ENCODE measurements around the gene HDAC9.

HDAC9 gene

GRCh38 chr7:18459484-18460245 lies 35.9 kb upstream of the HDAC9 start:
- H3K4me3 ChIP-seq (ENCODE audit: control insufficient read depth, low read depth, low read length): no peak overlapping the region
- no peak for TF ChIP-seq CTCF (conservative IDR thresholded peaks at IDR 0.05; ENCODE audit: control insufficient read depth, insufficient read depth, low read depth, low read length)
- no peak for DNase-seq (ENCODE audit: low read depth)

GRCh38 chr7:18461785-18462467 lies 33.6 kb upstream of the HDAC9 start:
- no peak for DNase-seq (ENCODE audit: low read depth)
- H3K4me3 ChIP-seq (ENCODE audit: control insufficient read depth, low read depth, low read length): no peak overlapping the region
- no peak for TF ChIP-seq CTCF (conservative IDR thresholded peaks at IDR 0.05; ENCODE audit: control insufficient read depth, insufficient read depth, low read depth, low read length)

- H3K4me3 ChIP-seq (ENCODE audit: control insufficient read depth, low read depth, low read length): no peak overlapping the region
- no peak for TF ChIP-seq CTCF (conservative IDR thresholded peaks at IDR 0.05; ENCODE audit: control insufficient read depth, insufficient read depth, low read depth, low read length)
- DNase-seq (ENCODE audit: low read depth): no peak
These were observed 30.7 kb upstream of the HDAC9 start for GRCh38 chr7:18464830-18465229.

- no peak for TF ChIP-seq CTCF (conservative IDR thresholded peaks at IDR 0.05; ENCODE audit: control insufficient read depth, insufficient read depth, low read depth, low read length)
- DNase-seq (ENCODE audit: low read depth): no peak
- H3K4me3 ChIP-seq (ENCODE audit: control insufficient read depth, low read depth, low read length): no peak overlapping the region
These were observed 28.5 kb upstream of the HDAC9 start for GRCh38 chr7:18467011-18467410.

GRCh38 chr7:18468795-18469194 lies 26.8 kb upstream of the HDAC9 start:
- H3K4me3 ChIP-seq (ENCODE audit: control insufficient read depth, low read depth, low read length): no peak overlapping the region
- TF ChIP-seq CTCF (conservative IDR thresholded peaks at IDR 0.05; ENCODE audit: control insufficient read depth, insufficient read depth, low read depth, low read length): no peak
- no peak for DNase-seq (ENCODE audit: low read depth)

GRCh38 chr7:18469316-18469715 lies 26.2 kb upstream of the HDAC9 start:
- no peak for TF ChIP-seq CTCF (conservative IDR thresholded peaks at IDR 0.05; ENCODE audit: control insufficient read depth, insufficient read depth, low read depth, low read length)
- no peak for DNase-seq (ENCODE audit: low read depth)
- no peak overlapping the region for H3K4me3 ChIP-seq (ENCODE audit: control insufficient read depth, low read depth, low read length)

All from fibroblast of mammary gland (primary cell).